ENCODE results near the gene DGKK.

DNA sequence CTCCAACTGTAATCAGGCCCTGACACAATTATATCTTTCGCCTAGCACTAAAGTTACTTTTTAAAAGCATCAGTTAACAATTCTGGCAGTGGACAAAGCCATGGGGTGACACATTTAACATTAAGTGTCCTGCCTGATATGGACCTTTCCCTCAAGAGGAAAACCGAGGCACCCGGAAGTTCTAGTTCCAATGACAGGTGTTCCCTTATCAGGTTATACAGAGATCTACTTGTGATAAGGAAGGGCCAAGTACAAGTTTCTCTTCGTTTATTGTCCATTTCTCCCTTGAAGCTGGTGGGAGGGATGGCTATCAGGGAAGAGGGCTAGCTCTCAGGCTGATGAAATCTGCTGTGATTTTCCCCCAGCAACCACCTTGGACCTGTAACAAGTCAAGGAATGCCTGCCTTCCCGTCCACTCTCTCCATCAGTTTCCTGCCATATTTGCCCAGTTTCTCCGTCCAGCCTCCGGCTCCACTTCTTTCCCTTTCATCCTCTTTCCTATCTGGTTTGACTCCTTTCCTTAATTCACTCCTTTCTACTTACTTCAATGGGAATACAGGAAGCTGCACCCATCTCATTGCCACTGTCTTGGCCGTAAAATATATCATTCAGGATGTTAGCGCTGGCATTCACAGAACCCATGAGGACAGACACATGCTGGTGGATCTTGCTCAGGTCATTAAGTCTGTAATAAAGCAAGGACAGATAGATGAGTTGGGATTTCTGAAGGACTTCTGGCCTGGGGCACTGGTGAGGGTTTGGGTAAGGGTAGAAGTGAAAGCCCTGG is 95.0 kb downstream of the DGKK start:
- TF ChIP-seq, protein P1, sequence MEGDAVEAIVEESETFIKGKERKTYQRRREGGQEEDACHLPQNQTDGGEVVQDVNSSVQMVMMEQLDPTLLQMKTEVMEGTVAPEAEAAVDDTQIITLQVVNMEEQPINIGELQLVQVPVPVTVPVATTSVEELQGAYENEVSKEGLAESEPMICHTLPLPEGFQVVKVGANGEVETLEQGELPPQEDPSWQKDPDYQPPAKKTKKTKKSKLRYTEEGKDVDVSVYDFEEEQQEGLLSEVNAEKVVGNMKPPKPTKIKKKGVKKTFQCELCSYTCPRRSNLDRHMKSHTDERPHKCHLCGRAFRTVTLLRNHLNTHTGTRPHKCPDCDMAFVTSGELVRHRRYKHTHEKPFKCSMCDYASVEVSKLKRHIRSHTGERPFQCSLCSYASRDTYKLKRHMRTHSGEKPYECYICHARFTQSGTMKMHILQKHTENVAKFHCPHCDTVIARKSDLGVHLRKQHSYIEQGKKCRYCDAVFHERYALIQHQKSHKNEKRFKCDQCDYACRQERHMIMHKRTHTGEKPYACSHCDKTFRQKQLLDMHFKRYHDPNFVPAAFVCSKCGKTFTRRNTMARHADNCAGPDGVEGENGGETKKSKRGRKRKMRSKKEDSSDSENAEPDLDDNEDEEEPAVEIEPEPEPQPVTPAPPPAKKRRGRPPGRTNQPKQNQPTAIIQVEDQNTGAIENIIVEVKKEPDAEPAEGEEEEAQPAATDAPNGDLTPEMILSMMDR (IDR thresholded peaks at IDR 0.05; ENCODE audit: low read depth, low read length, missing input control) = no peak
- no peak for TF ChIP-seq RXRA (IDR thresholded peaks at IDR 0.05)
- TF ChIP-seq RAD21 (IDR thresholded peaks at IDR 0.05) = no peak
- TF ChIP-seq, protein P2, sequence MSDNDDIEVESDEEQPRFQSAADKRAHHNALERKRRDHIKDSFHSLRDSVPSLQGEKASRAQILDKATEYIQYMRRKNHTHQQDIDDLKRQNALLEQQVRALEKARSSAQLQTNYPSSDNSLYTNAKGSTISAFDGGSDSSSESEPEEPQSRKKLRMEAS (IDR thresholded peaks at IDR 0.05) = no peak
- TF ChIP-seq ZBTB33 (IDR thresholded peaks at IDR 0.05) = no peak

Measured in liver (tissue), 3 donors.